GM19035 (cell line): ENCODE data around the gene AMOTL2.

Experiments
- ATAC-seq: cut with Tn5 transposase; IDR thresholded peaks from one replicate; pipeline ENCODE4 v1.9.1; 2021; ENCODE audit not compliant: unreplicated experiment

The AMOTL2 gene

DNA sequence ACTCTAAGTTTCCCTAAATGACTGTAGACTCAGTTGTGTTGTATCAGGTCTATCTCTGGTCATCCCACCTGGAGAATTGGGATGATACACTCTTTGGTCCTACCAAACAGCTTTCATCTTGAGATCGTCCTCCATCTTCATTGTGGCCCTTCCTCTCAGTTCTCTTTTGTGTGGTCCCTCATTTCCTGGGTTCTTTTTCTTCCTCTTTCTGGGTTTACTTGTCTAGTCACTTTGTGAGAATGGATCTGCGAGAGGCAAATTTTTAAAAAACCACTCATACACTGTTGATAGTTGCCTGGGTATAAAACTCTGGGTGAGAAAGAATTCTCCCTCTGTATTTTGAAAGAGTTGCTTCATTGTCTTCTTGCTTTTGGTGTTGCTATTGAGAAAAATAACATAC lies 6.0 kb upstream of the AMOTL2 start:
- no peak for ATAC-seq

DNA sequence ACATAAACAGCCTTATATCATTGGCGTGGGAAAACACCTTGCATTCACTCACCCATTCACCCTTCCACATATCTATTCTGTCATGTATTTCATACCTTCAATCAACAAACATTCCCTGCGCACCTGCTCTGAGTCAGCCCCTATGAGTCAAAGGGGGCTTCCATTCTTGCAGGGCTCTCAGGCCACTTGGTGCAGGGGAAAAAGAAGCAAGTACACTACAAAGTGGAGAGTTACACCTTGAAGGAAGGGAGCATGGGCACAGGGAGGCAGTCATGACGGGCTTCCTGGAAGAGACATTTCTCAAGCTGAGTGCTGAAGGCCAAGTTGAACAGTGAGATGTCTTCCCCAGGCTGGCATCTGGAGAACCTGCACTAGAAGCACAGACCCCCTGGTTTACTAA lies 4.6 kb upstream of the AMOTL2 start:
- no peak for ATAC-seq

DNA sequence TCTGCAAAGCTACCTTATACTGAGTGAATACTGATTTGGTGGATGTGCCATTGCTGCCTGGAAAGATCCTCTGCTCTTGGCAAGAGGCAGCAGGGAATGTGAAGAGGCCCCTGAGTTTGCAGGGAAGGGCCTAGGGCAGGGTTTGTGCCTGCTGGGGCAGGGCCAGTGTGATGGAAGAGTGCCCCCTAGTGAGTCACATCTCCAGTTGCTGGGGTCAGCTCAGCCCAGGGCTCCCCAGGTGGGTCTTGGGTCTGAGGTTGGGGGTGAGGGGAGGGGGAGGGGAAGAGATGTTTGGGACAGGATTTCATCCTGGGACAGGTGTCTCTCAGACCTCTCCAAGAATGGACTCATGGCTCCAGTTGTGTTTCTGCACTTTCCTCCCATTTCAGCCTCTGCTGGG lies 4.1 kb upstream of the AMOTL2 start:
- ATAC-seq: no peak

DNA sequence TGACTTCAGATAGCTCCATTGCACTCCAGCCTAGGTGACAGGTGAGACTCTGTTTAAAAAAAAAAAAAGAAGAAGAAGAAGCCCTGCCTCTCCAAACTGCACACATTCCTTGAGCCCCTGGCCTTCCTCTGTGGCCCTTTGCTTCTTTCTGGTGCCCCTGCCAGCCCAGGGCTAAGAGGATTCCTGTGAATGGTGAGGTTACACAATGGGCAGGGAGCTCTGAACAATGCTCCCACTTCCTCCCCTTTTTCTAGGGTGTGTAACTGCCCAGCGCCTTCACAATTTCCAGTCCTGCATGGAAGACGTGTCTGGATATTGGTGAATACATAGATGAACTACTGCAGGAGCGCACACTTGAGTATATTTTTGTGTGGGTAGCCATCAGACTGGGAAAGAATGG lies 3.6 kb upstream of the AMOTL2 start:
- no peak for ATAC-seq

DNA sequence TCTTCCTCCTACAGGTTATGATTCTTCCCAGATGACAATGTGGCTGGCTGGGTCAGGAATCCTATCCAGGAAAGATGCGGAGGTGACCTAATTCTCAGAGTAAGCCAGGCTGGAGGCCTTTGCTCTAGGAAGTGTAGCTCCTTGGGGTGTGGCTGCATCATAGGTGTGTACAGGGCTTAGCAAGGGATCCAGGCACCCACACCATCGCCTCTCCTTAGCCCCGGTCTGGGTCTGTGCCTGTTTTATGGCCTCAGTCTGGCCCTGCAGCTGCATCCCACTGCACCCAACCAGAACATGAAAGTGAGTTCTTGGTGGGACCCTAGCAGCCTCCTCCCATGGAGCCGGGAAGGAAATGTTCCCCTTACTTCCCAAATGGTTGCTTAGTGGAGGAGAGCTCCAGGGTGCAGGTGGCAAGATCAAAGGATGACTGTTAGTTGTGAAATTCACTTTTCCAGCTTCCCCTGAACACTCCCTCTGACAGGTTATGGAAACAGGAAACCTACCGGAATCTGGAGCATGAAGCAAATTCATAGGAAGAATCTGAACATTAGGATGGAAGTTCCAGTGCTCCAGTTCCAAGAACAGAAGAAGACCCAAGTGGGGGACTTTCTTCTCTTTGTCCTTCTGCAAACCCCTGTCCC lies 2.7 kb upstream of the AMOTL2 start:
- ATAC-seq: no peak

DNA sequence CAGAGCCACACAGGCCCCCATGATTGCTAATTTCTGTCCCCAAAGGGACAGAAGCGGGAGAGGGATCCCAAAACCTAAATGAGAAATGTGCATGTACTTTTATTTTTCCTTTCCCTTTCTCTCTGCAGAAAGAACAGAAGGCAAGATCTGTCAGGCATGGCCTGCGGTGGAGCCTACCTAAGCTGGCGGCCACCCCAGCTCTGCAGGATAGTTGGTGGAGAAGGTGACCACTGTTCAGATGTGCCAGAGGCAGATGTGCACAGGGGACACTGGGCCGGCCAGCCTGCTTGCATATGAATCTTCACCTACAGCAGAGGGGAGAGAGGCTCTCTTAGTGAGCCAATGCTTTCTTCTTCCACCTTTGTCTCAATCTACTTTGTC lies 2.1 kb upstream of the AMOTL2 start:
- ATAC-seq: no peak

DNA sequence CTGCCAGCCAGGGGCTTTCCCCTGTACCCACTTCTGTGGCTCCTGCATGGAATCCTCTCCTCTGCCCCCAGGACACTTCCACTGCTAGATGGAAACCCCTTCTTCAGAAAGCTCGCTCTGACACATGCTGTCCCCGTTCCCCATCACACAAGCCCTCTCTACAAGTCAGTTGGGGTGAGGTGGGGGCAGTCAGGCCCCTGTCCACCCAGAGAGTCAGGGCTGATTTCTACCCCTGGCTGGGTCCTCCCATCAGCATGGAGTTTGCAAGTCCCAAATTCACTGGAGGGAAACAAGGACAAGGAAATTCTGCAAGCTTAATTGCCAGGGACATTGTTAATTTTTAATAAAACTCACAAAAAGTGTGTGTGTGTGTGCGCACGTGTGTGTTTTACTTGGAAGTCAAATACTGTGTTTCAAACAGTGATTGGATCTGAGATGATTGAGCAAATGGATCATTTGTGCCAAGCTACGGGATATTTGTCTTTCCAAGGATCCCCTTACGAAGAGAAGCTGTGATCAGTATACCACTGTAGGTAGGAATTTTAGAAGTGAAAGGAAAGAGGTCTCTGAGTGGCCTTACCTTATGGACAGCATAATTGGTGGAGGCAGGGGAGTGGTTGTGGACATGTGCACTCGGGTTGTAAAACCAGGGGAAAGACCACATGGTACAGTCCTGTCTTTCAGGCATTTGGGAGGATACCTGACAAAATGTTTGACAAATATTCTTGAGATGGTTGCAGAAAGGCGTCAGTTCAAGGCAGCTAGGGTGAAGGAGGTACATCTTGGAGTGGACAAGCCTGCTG lies 1.5 kb upstream of the AMOTL2 start:
- ATAC-seq: no peak

DNA sequence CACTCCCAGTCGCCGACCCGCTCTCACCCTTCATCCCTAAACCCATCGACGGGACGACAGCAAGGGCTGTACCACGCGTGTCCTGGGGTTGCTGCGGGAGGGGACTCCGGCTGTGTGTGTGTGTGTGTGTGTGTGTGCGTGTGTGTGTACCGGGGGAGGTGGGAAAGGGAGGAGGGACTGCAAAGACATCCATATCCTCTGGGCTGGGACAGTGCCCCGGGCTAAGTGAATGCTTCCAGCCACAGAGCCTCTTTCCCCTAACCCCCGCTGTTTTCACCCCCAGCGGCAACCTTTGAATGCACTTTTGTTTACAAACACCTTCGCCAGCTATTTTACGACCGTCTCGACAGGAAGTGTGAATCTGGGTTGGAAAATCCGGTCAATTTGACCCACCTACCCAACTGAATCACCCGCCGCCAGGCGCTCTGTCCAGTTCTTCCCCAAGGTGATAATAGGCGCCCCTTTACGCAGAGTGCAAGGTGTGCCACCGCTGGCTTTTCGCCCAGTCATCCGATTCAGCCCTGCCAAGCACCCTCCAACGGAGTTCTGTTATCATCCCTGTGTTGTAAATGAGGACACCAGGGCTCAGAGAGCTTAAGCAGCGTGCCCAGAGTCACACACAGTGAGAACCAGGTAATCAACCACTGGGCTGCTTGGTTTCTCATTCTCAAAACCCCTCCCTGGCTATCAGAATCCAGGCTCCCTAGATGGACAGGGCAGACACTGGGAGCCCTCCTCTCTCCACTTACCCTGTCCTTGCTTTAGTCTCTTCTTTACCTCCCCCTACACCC lies 739 bp upstream of the AMOTL2 start:
- ATAC-seq: no peak

DNA sequence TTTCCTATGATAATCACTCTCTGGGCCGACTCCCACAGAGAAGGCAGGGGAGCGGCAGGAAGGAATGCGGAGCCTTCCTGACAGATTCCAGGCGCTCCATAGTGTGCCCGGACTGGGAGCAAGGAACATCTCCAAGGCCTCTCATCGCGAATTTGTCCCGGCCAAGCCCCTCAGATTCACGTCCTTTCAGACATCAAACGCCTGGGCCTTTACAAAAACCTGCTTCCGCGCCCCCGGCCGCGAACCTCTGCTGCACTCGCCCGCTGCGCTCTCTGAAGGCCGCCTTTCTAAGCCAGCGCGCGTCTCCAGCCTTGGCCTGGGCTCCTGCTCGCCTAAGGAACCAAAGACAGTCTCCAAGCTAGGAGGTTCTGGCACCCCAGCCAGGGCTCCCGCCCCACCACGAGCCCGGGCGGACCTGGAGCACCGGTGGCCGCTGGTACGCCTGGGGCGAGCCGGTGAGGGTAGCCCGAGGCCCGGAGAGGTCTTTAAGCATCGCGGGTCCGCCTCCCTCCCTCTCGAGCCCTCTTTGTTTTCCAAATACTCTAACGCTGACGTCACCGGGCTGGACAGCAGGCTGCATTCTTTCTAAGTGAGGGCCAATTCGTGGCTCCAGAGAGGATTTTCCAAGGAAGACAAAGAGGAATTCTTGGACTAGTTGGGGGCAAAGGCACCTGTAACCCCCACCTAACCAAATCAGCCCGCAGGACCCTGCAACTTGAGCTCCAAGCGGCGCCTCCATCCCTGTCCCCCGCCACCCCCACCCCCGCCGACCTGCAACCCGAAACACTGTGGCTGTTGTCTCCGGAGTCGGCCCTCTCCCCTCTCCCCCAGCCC lies 759 bp downstream of the AMOTL2 start:
- ATAC-seq: no peak

DNA sequence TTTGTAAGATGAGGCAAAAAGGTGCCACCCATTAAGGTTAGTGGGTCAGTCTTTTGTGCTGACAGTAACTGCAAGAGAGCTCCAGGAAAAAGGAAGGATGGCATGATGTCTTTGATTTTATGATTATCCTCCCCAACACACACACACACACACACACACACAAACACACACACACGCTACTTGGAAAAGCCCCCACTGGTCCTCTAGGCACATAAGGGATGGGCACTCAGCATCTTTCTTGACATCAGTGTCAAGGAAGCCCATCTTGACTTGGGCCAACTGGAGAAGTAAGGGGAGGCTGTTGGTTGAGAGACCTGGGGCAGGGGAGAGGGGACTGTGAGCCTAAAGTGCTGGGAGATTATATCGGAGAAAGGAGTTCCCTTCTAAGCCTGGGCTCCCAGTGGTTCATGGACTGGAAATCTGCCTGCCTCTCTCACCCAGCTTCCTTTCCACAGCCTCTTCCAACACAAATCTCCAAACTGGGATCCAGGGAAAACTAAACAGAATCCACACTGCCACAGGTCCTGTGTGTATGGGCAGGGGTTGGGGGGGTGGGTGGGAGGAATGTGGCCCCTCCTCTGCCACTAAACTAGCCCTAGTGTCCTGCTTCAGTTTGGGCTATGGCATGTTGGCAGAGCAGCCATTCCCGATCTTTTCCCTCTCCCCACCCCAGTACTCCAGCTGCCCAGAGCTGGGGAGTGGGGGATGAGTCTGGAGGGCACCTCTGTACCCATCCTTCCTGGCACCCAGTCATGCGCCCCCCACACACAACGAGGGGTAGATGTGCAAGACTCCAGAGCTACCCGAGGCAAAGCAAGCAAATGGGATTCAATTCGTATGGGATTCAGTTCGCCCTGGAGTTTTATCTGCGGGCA lies 1.6 kb downstream of the AMOTL2 start:
- no peak for ATAC-seq

DNA sequence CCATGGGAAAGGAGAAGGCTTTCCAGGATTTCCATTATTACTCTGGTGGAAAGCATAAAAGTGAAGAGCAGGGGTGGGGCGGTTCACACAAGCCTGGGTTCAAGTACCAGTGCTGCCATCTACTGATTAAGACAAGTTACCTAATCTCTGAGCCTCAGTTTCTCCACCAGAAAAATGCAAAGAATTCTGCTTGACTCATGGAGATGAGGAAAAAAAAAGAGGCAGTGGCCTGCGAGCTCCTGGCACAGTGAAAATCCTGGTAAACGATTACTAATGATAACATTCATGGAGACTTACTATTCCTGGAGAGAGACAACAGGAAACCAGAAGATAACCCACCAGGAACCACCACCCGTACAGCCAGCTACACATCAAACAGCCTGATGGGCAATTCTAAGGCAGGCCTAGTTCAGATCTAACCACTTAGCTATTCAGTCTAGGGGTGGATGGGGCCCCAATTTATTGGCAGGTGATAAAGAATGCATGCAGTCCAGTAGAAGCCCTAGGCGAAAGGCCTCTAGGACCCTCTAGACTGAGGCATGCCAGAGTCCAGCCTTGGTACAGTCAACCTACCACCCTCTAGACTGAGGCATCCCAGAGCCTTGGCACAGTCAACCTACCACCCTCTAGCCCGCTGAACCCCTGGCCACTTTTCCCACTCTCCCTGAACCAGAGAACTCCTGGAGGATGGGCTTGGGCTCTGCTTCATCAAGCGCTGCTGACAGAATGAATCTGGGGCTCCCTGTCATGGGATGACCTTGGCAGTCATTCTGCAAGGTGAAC lies 2.5 kb downstream of the AMOTL2 start:
- no peak for ATAC-seq

DNA sequence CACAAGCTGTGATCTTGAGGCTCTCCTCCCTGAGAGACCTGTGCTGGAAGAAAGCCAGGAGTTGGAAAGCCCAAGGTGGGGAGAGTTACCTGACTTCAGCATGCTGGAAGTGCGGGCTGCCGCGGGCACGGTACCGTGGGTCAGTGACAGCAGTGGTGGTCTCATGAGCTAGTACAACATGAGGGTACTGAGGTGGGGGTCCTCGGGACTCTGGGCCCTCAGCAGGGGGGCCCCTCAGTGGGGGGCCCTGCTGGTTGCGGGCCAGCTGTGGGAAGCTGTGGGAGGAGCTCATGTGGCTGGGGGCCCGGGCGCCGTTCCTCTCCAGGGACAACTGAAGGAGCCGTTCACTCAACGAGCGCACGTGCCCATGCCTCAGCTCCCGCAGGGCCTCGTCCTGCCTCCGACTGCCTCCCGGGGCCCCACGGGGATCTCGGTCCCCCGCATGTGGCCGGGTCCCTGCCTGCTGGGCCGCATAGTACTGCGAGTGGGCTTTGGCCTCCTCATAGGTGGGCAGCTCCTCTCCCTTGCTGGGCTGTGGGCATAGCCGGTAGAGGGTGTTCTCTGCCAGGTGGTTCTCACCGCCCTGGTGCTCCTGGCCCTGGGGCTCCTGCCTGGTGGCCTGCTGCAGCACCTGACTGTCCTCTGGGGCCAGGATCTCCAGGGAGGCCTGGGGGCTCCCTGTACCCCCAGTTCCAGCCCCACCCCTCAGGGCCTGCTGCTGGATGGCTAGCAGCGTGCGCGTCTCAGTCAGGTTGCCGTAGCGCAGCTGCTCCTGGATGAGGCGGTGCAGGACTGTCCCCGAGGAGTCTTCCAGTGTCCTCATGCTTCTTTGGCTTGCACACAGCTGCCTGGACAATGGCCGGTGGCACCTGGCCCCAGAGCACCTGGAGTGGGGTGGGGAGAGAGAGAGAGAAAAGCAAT lies 3.4 kb downstream of the AMOTL2 start:
- ATAC-seq: no peak

DNA sequence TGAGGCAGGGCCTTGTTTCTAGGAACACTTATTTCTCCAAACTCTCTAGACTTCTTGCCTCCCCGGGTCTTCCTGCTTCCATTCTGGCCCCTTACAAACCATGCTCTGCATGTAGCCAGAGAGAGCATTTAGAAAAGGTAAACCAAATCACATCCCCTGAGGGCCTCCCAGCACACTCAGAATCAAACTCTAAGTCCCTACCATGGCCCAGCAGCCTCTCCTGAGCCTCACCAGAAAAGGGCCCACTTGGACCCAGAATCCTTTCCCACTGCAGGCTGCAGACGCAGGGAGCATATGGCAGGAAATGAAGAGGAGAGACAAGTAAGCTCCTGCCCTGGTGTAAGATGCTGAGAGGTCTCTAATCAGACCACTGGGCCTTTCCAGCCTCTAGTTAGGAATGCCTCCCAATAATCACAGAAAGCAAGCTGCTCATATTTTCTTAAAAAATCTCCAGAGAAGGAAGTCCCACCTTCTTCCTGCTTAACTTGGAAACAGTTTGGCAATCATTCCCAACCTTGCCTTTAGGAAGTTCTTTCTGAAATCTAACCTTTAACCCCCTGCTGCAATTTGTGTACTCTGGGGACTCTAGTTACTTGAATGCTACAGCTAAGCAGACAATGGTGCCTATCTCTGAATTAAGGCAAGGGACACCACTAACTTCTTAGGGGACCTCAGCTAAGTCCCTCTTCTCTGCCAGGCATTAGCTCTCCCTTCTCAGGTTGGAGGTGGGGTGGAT lies 4.2 kb downstream of the AMOTL2 start:
- no peak for ATAC-seq

DNA sequence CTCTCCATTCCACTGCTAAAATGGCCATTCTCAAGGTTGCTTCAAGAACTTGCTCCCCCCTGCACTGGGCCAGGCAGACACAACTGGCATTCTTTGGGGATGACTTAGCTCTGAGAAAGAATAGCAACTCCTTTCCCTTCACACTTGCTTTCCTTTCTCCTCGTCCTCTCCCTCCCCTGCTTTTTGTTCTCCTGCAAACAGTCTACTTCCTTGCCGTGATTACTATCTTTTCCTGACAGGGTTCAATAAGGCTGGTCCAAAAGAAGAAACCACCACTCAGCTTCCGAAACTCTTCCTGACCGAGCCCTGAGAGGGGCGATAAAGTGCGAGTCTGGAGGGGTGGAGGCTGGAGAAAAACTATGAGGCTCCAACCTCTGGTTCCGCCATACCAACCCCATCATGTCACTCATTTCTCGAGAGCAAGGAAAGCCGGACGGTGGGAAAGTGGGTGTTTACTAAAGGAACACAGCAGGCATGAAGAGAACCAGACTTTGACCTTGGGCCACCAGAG lies 5.0 kb downstream of the AMOTL2 start:
- ATAC-seq: no peak

DNA sequence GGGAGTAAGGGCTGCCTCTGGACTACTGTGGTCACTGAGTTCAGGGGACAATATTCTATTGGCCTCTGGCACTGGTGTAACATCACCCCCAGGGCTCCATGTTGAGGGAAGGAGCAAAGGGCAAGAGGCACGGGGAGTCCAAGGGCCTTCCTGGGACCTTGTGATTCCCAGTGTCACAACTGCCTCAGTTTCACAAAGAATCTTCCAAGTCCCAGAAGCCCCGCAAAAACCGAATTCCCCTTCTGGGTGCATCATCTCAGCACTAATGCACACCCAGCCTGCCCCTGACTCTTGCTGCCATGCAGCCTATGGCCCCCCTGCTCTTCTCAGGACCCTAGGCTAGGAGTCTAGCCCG lies 5.5 kb downstream of the AMOTL2 start:
- ATAC-seq: no peak

DNA sequence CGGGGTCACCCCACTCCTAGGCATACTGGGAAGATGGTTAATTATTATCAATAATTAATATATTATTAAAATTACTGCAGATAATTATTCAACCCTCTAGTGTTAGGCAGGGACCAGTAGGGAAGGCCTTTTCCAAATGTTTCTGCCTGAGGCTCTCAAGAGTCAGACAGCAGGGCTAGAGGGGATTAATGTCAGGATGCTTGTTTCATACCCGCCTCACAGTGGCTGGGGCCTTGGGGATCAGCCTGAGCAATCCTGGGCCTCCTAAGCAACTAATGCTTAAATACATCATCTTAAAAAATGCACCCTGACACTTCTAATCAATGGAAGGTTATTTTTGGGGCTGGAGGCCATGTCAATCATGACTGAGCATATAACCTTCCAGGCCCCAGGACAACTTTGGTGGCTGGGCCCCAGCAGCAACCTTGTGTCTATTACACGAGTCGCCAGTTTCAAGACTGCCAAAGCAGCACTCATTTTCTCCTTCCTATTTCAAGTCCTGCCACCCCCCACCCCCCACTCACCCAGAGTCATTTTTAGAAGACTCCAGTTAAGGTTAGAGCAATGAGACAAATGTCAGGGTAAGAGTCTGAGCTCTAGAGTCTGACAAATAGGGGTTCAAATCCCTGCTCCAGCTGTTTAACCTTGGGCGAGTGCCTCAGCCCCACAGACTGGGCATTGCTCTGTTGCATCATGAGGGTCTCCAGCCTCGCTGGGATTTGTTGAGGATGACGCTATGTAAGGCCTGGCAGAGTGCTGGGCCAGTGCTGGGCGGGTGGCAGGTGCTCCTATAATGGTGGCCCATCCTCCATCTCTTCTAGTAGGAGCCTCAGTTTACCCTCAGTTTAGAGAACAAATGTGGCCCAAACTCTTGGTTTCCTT lies 6.1 kb downstream of the AMOTL2 start:
- ATAC-seq: no peak
